AG09319 (cell line): Measurements from ENCODE around the gene CELF4.

Experiments used
- DNase-seq: peaks from one replicate; pipeline ENCODE4 v3.0.0-alpha.2; 2010; ENCODE audit warnings: low read depth; ENCODE audit errors: extremely low read depth
- CTCF ChIP-seq: IDR thresholded peaks from 2 replicates; pipeline ENCODE4 v1.5.1; 2011; ENCODE audit warnings: low read depth, mild to moderate bottlenecking, inconsistent platforms, low read length, moderate library complexity

The CELF4 gene

GRCh38 chr18:37598966-37599896, 33.6 kb upstream of the CELF4 start:
- no peak for TF ChIP-seq CTCF
- DNase-seq, result no peak

DNA sequence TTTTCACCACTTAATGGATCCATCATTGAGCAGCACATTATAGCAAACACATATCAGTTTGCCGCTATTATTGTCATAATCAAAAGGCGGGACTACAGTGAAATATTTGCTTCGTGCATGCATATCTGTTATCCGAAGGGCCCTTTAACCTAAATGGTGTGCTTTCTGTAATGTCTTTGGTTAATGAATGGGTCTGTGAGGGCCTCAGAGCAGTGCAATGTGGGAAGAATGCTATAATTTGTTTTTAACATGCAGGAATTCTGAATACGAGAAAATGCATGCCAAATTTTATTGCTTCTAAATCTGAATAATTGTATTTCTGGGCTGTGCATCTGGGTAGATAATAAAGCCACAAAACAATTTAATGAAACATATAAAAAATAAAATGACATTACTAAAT, 32.8 kb upstream of the CELF4 start:
- DNase-seq, result no peak
- no peak for TF ChIP-seq CTCF

GRCh38 chr18:37590346-37590745, 24.7 kb upstream of the CELF4 start:
- no peak for DNase-seq
- no peak for TF ChIP-seq CTCF

GRCh38 chr18:37588289-37588688, 22.7 kb upstream of the CELF4 start:
- no peak for TF ChIP-seq CTCF
- no peak for DNase-seq

GRCh38 chr18:37586656-37587225, 21.1 kb upstream of the CELF4 start:
- TF ChIP-seq CTCF, result no peak
- no peak for DNase-seq

DNA sequence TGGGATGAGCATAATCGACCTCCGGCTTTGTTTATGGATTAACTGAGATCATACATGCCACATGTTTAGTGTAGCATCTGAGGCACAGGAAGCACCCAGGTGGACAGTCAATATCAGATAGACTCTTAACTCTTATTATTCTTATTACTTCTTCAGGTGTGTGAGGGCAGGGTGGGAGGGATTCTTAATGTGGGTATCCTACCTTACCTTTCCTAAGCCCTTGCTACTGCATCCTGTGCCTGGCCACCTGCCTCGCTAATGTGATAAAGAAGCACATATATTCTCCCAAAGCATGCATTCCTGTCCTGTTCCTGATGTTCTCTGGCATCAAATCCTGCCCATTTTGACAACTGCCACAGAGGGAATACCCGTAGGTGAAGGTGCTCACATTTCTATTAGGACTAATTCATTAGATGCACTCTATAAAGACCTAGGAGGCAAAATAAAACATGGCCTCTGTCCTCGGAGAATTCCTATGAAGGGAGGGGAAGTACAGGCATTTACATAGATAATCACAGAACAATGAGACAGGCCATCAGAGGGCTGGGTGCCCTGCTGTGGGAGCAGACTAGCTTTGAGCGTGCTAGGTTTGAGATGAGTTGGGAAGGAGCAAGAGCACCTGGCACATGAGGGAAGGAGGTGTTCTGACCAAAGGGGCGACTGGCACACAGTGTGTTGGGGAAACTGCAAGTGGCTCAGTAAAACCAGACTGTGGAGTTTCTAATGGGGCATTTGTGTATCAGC, 19.5 kb upstream of the CELF4 start:
- no peak for DNase-seq
- no peak for TF ChIP-seq CTCF

DNA sequence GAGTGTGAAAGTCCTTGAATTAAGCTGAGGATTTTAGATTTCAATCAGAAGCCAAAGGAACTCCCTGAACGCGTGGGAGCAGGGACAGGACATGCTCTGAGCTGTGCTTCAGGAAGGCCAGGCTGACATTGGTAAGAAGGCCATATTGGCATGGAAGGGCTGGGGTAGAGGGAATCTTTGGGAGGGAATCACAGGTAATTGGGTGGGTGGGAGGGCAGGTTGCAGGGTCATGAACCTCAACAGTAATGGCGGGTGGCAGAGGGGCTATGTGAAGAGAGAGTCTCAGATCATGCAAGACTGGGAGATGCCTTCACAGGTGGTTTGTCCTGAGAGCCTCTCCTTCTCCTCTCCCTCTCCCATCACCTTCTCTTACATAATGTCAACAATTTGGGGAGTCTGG, 18.6 kb upstream of the CELF4 start:
- DNase-seq, result no peak
- TF ChIP-seq CTCF, result no peak
